COLO829 (cell line): ENCODE results near the gene FHIT.

ENCODE experiments used
- DNase-seq: peaks from one replicate; pipeline ENCODE4 v3.0.0; 2012; ENCODE audit warnings: low spot score

Gene FHIT

GRCh38 chr3:59796456-59796855 lies 1454.8 kb downstream of the FHIT start:
- no peak for DNase-seq

GRCh38 chr3:59795756-59796155 lies 1455.5 kb downstream of the FHIT start:
- DNase-seq: no peak

GRCh38 chr3:59793976-59794375 lies 1457.3 kb downstream of the FHIT start:
- DNase-seq: no peak

- DNase-seq: no peak
Observed at GRCh38 chr3:59791774-59792308, 1459.4 kb downstream of the FHIT start.

- DNase-seq: no peak
Observed at GRCh38 chr3:59790241-59790640, 1461.0 kb downstream of the FHIT start.

GRCh38 chr3:59788801-59789200 lies 1462.5 kb downstream of the FHIT start:
- no peak for DNase-seq

GRCh38 chr3:59788133-59788532 lies 1463.1 kb downstream of the FHIT start:
- no peak for DNase-seq

GRCh38 chr3:59786374-59786773 lies 1464.9 kb downstream of the FHIT start:
- DNase-seq: no peak

- DNase-seq: no peak
Observed at GRCh38 chr3:59784164-59784563, 1467.1 kb downstream of the FHIT start.

GRCh38 chr3:59783468-59783988 lies 1467.7 kb downstream of the FHIT start:
- no peak for DNase-seq

- DNase-seq: no peak
Observed at GRCh38 chr3:59782664-59783063, 1468.6 kb downstream of the FHIT start.

- no peak for DNase-seq
Observed at GRCh38 chr3:59780209-59780608, 1471.0 kb downstream of the FHIT start.

GRCh38 chr3:59779260-59779659 lies 1472.0 kb downstream of the FHIT start:
- no peak for DNase-seq

- no peak for DNase-seq
Observed at GRCh38 chr3:59777667-59778077, 1473.6 kb downstream of the FHIT start.

- no peak for DNase-seq
Observed at GRCh38 chr3:59777066-59777465, 1474.2 kb downstream of the FHIT start.

GRCh38 chr3:59775761-59776325 lies 1475.4 kb downstream of the FHIT start:
- no peak for DNase-seq

- no peak for DNase-seq
Observed at GRCh38 chr3:59775106-59775505, 1476.1 kb downstream of the FHIT start.

- no peak for DNase-seq
Observed at GRCh38 chr3:59774634-59775033, 1476.6 kb downstream of the FHIT start.

GRCh38 chr3:59774000-59774399 lies 1477.3 kb downstream of the FHIT start:
- no peak for DNase-seq

GRCh38 chr3:59772416-59773408 lies 1478.5 kb downstream of the FHIT start:
- no peak for DNase-seq

GRCh38 chr3:59771768-59772181 lies 1479.5 kb downstream of the FHIT start:
- no peak for DNase-seq

GRCh38 chr3:59769127-59769750 lies 1482.0 kb downstream of the FHIT start:
- DNase-seq: no peak
